Left lobe of liver (tissue), 2 donors: Measurements from ENCODE around the gene PMEPA1. TPM values are rescaled to one million over a fixed set of nuclear protein-coding genes. Genes with fewer than 3 reads are reported as not detected.

Experiments used
- ATAC-seq: fragments of 200-7000 bp; cut with Tn5 transposase; one replicate; pipeline ENCODE4 v1.9.1; 2020; ENCODE audit warnings: mild to moderate bottlenecking, moderate library complexity
- DNase-seq: peaks from one replicate; pipeline ENCODE4 v3.0.0-alpha.2; 2020; ENCODE audit warnings: low spot score
- total RNA-seq: library from RNA; stranded (reverse); gene quantifications from one replicate; pipeline ENCODE4 v1.2.1, GENCODE V29; 2021
- donor health status: DM: no; HTN: no; CAD: no; lungs with moderate emphysema.
- donor health status: DM: no; HTN: yes; CAD: no.

Gene PMEPA1, protein sequence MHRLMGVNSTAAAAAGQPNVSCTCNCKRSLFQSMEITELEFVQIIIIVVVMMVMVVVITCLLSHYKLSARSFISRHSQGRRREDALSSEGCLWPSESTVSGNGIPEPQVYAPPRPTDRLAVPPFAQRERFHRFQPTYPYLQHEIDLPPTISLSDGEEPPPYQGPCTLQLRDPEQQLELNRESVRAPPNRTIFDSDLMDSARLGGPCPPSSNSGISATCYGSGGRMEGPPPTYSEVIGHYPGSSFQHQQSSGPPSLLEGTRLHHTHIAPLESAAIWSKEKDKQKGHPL
- total RNA-seq, result 5.2 TPM

DNA sequence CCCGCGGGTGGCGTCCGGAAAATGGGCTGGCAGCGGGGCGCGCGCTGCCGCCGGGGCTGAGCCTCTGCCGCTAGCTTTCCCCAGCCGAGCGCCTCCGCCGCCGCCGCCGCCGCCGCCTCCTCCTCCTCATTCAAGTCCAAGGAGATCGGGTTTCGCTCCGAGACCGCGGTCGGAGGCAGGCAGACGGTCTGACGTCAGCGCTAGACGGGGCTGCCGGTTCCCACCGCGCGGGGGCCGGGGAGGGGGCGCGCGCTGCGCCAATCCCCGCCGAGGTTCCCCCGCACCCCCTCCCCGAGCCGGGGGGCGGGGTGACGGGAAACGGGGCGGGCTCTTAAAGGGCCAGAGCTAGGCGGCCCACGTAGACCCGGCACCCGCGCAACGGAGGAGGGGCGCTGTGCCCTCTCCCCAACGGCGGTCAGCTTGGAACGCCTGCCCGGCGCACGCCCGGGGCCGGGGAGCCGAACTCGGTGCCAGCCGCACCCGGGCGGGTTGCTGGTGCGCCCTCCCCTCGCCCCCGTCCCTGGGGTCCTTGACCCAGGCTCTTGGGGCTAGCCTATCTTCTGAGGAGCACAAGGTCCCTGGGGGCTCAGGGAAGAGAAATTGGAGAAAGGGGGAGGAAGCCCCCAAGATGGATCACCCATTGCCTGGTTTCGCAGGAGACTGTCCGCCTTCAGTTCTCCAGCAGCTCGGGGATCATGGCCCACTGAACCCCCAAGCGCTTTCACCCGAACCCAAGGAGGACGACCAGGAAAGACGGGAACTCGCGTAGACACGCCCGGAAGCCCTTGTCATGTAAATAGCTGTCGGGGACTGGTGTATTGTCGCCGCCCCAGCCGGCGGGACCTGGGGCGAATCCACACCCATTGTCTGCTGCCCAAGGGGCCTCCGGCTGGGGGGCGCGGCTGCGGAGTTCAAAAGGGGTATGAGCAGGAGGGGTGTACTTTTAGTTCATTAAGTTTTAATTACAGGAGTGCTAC is at the start of gene PMEPA1:
Gene PMEPA1, minus strand, starts transcription at position 193 of the 977 bp plus-strand sequence. CDS start 433 bp downstream, outside the sequence.
- DNase-seq (peak; percentile 75), ATAC-seq (peak; percentile 88)

DNA sequence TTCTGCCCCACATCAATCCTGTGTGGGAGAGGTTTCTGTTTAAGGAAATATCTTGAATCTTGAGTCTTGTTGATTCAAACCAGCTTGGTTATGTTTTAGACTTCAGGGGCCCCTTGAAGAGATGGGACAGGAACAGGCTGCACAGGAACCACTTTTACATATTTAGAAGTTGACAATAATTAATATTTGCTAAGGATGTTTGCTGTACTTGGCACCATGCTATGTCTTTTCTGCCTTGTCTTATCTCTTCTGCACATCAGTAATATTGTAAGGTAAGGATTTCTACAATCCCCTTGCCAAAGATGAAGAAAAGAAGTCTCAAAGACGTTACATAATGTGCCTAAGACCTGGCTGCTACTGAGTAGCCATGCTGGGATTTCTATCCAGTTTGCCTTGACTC is 48.0 kb upstream of the PMEPA1 start:
- ATAC-seq, result no peak
- no peak for DNase-seq

DNA sequence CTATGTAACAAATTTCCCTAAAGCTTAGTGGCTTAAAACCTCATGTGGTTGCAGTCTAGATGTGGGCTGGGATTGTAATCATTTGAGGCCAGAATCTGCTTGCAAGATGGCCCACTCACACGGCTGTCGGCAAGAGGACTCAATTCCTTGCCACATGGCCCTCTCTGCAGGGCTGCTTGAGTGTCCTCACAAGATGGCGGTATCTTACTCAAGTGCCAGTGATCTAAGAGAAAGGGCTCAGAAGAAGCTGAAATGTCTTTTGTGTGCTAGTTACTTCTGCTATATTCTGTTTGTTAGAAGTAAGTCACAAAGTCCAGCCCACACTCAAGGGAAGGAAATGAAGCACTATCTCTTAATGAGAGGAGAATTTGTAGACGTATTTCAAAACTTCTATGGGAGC is 47.1 kb upstream of the PMEPA1 start:
- ATAC-seq (no peak), DNase-seq (no peak)

DNA sequence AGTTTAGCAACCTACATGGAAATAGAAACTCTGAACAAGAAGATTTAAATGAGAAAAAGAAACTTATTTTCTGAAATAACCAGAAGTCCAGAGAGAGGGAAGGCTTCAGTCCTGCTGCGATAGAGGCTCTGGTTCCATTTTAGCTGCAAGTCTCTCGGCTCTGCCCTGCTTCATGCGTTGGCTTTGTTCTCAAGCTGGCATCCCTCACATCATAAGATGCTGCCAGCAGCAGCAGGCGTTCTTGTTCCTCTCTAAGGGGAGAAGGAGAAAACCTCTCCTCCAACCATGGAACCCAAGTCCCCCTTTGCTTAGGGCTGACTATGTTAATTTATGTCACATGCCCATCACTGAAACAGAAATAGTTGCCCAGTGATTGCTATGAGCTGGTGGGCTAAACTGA is 46.4 kb upstream of the PMEPA1 start:
- ATAC-seq (no peak), DNase-seq (no peak)

DNA sequence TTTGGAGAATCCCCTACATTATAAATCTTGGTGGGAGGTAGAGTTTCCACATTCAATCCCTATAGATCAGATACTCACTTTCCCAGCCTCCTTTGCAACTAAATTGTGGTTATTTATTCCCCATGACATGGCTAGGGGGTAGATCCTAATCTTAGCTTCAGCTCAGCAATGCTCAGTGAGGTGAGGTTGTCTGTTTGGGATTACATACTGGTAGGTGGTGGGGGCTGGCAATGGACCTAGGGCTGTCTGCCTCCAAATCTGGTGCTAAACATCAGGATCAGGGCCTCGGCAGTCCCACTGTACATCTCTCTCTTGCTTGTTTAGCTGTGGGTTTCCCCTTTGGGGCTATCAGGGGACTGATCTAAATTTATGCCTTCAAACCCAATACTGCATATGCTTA is 45.8 kb upstream of the PMEPA1 start:
- ATAC-seq (no peak), DNase-seq (no peak)

DNA sequence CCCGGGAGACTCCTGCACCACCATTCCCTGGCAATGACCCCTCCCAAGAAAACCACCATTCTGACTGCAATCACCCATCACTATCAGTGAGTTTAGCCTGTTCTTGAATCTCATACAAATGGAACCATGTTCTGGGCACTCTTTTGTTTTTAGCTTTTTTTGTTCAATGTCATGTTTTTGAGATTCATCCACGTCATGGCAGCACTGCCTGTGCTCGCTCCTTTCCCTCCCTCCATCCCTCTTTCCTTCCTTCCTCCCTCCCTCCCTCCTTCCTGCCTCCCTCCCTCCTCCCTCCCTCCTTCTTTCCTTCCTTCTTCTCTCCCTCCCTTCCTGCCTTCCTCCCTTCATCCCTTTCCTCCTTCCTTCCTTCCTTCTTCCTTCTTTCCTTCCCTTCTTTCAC is 44.4 kb upstream of the PMEPA1 start:
- DNase-seq, result no peak
- ATAC-seq, result no peak

DNA sequence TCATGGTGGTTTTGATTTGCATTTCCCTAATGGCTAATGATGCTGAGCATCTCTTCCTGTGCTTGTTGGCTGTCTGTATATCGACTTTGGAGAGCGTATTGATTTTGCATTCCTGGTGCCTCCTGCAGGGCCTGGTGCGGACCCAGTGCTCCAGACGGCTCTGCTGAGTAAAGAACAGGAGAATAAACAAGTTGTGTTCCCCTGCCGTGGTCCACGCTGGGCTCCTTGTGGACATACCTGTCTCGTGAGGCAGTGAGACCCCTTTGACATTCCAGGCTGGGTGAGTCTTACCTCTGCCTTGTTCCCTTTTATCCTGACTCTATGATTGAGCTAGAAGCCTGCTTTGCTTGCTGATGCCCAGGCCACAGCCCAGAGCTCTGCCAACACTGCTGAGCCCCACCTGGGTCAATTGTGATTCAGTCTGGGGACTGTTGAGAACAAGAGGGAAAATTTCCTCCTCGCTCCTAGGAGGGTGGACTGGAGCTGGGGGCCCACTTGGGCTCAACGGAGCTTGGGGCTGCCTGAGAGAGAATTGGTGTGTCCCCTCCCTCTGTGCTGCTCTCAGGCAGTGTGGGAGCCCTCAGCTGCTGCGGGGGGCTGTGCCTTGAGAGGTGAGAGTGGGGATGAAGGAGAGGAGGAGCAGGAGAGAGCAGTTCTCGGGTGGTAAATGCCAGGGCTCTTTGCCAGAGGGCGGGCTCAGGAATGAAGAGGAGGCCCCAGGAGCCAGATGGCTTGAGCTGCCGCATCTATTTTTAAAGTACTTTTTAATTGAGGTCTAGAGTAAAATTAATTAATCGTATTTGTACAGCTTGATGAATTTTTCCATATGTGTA is 43.7 kb upstream of the PMEPA1 start:
- no peak for ATAC-seq
- DNase-seq, result no peak

DNA sequence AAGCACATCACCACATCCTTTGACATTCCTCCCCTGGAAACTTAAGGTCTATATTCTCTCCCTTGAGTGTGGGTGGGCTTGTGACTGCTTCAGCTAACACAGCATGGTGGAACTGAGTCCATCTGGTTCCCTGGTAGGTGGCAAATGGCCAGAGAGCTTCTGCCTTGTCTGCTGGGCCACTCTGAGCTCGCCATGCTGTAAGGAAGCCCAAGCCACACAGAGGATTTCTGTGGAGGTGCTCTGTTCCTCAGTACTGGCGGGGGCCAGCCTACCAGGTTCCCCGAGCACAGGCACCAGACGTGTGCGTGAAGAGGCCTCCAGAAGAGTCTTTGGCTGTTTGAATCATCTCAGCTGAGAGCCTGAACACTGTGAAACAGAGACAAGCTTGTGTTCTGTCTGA is 41.6 kb upstream of the PMEPA1 start:
- DNase-seq (no peak), ATAC-seq (no peak)

DNA sequence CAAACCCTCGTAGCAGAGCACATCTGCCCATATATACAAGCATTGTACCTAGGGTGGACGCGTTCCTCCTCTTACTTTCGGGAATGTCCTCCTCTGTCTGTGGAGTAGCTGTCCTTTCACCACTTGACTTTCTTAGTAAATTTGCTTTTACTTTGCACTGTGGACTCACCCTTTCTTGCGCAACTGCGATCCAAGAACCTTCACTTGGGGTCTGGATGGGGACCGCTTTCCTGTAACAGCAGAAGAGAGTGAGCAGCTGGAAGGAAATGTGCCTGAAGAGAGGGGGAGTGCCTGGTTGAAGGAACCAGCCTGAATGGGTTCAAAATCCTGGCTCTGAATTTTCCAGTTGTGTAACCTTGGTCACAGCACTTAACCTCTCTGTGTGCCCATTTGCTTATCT is 40.1 kb upstream of the PMEPA1 start:
- no peak for ATAC-seq
- DNase-seq, result no peak

DNA sequence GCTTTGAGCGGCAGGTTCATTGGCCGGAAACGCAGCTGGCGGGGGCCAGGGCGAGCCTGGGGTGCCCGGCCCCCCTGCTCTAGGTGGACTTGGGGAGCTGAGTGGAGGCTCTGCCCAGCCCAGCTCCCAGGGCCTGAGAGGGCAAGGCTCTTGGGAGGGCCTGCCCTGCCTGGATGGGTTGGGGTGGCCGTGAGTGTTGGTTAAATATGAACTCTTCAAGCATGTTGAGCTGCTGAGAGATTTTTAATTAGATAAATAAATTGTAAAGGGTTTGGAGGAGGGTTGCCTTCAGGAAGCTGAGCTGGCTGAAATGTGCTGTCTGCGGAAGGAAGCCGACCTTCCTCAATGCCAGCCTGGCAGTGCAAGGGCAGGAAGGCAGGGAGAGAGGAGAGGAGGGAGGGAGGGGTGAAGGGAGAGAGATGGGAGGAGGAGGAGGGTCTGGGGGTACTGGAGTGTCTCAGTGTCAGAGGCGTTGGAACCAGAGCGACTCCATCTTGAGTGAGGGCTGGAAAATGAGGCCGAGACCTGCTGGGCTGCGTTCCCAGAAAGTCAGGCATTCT is 39.4 kb upstream of the PMEPA1 start:
- ATAC-seq (peak; percentile 24), DNase-seq (no peak)

DNA sequence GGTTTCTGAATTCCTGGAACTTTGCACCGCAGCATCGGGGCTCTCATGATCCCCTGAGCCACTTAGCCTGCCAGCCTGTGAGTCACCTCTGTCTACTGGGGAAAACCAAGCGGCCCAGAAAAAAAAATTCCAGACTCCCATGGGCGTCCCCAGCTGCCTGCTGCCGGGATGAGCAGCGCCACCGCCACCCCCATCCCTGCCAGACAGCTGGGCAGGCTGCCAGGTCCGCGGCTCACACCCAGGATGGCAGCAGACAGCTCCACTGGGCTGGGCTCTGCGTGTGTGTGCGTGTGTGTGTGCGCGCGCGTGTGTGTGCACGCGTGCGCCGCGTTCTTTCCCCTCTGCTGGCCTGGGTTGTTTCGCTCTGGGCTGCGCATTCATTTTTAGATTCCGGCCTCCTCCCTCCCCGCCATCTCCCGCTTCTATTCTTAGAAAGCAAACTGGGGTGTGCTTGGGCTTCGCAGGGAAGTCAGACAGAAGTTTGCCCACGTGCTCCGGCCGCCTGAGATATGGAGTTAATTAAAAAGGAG is 38.9 kb upstream of the PMEPA1 start:
- peak; percentile 57 for DNase-seq
- peak; percentile 49 for ATAC-seq

DNA sequence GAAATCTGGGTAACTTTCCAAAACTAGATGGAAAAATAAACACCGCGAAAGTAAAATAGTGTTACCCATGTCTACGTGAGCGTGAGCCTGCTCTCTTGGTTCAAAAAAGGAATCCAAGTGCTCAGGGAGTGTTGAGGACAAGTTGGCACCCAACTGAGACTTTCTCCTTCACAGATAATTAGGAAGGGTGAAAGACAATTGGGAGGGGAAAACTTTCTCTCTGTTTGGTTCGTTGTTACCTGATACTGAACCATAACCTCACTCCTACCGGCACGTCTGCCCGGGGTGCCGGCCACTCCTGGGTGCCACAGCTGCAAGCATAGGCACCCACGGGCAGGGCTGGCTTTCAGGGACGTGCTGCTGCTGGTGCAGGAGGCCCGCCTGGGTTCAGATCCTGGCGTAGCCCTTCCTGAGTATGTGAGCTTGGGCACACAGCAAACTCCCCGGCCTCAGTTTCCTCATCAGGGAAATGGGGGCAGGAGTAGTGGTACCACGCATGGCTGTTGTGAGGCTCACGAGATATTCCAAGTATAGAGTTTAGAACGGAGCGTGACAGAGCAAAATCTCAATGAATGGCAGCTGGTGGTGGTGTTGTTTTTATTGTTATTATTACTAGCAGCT is 38.2 kb upstream of the PMEPA1 start:
- DNase-seq, result no peak

DNA sequence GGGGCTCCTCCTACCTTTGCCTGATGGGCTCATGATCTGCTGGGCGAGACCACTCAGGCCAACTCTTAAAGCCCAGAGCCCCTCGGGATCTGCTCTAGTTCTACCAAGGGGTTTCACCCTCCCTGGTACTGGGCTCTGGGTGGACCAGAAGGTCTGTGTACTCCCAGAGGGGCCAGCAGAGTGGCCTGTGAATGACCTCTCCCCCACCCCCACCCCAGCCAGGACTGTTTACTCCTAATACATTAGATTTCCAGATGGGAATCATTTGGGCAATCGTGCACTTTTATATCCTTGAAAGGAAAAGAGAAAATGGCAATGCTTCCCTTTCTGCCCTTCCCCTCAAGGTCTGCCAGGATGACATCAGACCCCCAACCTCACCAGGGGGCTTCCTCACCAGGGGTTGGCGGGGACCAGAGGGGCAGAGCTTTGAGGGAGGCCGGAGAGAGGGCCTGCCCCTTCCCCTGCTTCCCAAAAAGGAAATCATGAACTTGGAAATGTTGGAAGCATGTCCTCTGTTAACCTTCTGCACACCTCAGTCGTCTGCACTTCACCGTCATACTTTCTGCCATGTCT is 37.1 kb upstream of the PMEPA1 start:
- DNase-seq (no peak), ATAC-seq (no peak)

More for the DNA sequence above, 38.2 kb upstream of the PMEPA1 start:
- no peak for ATAC-seq

DNA sequence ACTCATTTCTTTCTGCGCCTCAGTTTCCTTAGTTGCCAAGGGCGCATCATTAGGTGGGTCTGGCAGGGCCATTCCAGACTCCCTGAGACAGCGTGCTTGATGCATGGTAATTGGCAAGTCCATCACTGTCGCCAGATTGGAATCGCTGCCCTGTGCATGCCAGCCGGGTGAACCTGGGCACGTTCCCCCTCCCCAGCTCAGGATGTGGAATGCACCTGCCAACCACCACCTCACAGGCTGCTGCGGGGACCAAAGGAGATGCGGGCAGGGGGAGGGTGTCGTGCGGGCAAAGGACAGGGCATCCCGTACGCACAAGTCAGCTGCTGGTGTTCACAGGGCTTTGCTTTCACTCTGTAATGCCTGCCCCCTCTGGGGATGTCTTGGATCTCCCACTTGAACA is 36.4 kb upstream of the PMEPA1 start:
- DNase-seq, result no peak

DNA sequence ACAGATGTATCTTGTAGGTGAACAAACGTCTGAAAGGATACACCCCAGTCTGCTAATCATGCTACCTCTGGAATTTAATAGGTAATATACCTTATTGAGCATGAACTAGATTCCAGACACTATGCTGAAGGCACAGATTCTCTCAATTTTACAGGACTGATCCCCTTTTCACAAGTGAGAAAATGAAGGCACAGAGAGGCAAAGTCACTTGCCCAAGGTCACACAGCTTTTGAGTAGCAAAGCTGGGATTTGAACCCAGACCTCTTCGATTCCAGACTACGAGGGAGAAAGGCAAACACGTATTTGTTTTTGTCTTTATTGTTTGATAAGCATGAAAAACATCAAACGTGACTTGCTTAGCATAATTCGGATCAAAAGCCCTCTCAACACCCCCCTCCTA is 34.4 kb upstream of the PMEPA1 start:
- ATAC-seq, result no peak
- no peak for DNase-seq

More for the DNA sequence above, 36.4 kb upstream of the PMEPA1 start:
- no peak for ATAC-seq

DNA sequence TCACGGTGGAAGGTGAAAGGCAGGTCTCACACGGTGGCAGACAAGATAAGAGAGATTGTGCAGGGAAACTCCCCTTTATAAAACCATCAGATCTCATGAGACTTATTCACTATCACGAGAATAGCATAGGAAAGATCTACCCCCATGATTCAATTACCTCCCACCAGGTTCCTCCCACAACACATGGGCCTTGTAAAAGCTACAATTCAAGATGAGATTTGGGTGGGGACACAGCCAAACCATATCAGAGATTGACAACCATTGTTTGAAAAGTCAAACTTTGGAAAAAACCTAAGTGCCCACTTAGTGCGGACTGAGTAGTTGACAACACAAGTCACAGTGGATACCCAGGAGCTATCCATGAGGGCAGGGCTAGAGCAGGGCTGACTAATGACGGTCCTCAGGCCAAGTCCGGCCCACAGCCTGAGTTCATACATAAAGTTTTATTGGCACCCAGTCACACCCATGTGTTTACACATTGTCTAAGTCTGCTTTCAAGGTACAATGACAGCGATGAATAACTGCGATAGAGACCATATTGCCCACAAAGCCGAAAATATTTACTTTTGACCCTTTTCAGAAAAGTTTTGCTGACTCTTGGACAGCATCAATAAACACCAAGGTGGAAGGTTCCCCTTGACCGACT is 33.8 kb upstream of the PMEPA1 start:
- ATAC-seq (no peak), DNase-seq (no peak)

DNA sequence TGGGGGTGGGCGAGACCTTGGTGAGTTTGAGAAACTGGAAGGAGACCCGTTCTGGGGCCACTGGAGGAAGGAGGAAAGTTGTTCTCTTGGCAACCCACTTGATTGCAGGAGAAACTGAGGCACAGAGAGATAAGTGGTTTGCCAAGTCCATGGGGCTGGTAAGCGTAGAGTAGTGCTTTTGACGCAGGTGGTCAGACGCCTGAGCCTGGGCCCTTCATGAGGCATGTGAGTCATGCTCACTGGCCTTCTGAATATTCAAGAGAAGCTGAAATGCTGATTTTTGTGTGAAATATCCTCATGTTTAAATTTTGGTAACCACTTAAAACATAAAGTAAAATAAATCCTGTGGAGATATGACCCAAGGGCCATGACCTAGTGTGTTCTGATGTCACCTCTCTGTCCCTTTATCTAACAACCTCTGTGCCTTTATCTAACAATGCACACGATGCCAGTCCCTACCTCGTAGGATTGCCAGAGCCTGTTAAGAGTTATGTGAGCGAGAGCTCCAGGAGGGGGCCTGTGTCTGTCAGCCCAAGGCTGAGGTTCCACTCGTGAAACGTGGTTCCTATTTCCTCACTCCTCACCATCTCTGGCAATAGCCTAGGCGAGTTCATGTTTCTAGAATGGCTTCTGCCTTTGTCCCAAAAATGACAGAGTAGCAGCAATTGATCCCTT is 32.8 kb upstream of the PMEPA1 start:
- no peak for DNase-seq
- no peak for ATAC-seq

DNA sequence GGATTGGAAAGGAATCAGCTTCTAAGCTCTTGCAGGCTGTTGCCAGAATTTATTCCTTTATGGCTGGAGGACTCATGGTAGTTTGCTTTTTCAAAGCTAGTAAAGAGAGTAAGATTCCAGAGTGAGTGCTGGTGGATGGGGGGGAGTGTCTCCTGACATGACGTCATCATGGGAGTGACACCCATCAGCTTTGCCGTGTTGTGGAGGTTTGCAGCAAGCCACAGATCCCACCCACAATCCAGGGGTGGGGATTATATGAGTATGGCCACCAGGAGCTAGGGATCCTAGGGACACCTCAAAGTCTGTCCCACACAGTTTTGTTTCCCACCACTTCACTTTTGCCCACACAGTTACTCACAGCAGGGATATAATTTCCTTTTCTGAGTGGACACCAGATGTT is 28.7 kb upstream of the PMEPA1 start:
- no peak for DNase-seq

DNA sequence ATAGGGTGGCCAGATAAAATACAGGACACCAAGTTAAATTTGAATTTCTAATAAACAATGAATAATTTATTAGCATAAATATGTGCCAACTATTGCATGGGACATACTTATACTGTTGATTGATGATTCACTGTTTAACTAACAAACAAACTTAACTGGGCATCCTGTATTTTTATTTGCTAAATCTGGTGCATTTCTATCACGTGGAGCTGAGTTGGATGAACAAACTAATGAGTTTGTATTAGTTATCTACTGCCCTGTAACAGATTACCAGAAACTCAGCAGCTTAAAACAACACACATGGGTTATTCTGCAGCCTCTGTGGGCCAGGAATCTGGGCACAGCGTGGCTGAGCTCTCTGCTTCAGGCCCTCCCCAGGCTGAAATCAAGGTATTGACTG is 28.2 kb upstream of the PMEPA1 start:
- no peak for ATAC-seq
- no peak for DNase-seq

More for the DNA sequence above, 28.7 kb upstream of the PMEPA1 start:
- no peak for ATAC-seq
